Stimulated activated CD4-positive, alpha-beta T cell treated with anti-CD3 and anti-CD28 coated beads, TNF-alpha, amount 100 ng/mL, for 4 hours (primary cell): Measurements from ENCODE around the gene CD164L2.

ENCODE experiments used
- DNase-seq, 3 experiments: peaks; one replicate each; pipeline ENCODE4 v3.0.0-alpha.2; 2020; ENCODE audit warnings: low read depth in 3 of 3

The CD164L2 gene

DNA sequence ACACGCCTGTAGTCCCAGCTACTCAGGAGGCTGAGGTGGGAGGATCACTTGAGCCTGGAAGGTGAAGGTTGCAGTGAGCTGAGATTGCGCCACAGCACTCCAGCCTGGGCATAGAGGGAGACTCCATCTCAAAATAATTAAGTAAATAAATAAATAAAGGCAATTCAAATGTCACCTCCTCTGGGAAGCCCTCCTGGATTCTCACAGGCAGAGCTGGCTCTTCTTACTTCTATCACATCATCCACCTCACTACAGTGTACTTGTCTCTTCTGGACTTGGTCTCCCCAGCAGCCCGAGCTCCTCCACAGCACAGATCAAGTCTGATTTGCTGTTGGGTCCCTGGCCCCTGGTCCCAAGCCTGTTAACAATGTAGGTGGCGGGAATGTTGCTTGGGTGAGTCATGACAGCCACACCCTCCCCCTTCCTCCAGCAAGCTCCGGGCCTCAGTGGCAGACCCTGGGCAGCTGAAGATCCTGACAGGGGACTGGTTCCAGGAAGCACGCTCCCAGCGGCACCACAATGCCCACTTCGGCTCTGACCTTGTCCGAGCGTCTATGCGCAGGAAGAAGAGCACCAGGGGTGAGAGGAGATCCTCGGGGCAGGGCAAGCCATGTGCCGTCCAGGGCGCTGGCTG lies 36.0 kb downstream of the CD164L2 start:
- DNase-seq: no peak

DNA sequence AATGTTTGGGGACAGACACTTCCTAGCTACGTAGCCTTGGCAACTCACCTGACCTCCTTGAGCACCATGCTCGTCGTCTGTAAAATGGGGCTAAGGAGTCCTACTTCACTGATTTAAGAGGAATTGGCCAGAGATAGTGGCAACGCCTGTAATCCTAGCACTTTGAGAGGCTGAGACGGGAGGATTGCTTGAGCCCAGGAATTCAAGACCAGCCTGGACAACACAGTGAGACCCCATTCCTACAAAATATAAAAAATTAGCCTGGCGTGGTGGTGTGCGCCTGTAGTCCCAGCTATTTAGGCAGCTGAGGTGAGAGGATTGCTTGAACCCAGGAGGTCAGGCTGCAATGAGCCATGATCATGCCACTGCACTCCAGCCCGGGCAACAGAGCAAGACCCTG lies 36.8 kb downstream of the CD164L2 start:
- no peak for DNase-seq

DNA sequence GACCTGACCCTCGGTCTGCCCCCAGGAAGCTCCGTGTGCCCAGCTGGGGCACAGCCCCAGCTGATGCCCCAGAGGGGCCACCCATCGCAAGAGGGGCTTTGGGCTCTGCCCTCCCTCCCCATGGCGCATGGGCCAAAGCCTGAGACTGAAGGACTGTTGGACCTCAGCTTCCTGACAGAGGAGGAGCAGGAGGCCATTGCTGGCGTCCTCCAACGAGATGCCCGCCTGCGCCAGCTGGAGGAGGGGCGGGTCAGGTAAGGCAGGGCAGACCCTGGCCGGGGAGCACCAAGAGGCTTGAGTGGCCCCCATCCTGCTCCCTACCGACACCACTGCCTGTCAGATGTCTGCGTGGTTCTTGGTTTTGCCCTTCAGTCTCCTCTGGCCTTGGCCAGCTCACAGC lies 37.9 kb downstream of the CD164L2 start:
- no peak for DNase-seq

DNA sequence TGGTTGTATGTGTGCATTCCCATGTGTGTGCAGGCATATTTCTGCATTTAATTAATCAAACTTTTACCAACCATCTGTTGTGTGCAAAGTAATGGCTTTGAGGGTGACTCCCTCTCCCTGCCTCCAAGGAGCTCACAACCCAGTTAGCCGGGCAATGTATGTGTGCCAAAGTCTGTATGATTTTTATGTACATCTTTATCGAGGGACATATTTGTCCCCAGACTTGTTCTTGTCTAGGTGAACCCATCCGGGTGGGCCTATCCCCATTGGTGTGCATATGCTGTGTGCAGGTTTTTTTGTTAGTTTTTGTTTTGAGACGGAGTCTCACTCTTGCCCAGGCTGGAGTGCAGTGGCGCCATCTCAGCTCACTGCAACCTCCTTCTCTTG lies 39.5 kb downstream of the CD164L2 start:
- DNase-seq: no peak

DNA sequence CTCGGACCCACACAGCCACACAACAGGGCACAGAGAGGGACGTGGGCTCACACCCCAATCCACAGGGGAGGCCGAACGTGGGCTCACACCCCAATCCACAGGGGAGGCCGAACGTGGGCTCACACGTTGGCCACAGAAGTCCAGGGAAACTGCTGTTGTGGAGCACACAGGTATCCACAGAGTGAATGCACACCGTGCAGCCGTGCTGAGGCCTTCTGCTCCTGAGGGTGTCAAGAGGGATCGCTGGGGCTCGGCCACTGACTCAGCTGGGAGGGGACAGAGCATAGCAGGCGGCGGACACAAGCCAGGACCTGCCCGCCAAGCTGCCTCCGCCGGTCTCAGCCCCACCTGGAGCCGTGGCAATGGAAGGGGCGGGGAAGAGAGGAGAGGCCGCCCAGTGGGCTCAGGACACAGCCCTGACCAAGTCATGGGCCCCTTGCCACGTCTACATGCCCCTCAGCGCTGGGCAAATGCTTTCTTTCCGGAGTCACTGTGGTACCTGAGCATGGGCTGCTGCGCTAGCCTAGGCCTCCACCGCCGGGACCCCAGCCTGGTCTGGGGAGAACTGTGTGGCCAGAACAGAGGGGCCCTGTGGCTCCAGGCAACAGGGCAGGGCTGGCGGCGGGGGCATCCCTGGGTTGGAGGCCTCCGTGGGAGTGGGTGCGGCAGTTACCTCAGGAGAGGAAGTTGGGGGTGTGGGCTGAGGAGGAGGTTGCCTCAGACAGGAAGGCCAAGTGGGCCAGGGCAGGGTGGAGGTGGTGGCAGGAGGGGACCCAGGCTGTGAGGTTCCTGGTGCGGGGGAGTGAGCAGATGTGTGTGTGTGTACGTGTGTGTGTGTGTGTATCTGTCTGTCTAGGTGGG lies 40.1 kb downstream of the CD164L2 start:
- peak; percentile 33 to 80 (median 67) for DNase-seq

DNA sequence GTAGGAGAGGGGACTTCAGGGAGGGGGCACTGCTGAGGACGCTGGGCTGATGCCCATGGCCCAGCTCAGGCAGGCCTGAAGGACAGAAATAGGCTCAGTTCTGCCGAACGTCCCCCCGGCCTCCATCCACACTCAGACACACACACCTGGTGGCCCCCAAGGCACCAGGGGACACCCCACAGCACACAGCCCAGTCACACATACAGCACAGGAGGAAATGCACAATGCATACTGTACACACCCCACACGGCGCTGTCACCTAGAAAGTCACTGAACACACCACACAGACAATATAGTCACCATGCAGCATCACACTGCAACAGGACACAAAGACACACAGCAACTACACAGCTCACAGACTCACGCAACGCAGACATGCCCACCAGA lies 40.7 kb downstream of the CD164L2 start:
- DNase-seq: no peak

DNA sequence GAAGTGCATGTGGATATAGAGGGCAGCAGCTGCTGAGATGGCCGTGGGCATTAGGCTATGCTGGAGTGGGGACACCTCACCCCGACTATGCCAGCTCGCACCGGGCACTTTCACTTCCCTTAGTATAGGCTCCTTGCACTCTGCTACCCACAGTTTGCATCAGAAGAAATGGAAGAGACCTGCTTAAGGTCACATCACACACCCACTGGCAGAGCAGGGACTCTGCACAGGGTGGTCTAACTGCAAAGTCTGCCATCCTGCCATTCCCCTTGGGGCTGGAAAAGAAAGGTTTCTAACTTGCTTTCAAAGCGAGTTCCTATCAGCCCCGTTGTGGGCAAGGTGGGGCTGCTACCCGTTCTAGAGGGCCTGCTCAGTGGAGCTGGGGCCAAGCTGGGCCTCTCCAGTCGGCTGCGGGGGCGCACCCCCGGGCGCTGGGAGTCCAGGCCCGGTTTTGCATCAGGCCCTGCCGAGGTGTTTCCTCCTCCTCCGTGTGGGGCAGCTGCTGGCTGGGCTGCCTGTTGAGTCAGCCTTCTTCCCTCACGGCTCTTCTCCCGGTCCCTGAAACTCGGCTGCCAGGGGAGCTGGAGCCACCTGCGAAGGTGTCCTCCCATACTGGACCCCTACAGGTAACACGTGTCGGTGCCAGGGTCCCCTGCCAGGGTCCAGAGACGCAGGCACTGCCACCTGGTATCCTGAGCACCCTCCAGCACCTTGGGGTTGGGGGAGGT lies 41.4 kb downstream of the CD164L2 start, which contains the start of gene SYTL1:
Gene SYTL1 (plus strand): TSS at position 498 of the 728 bp plus-strand sequence. CDS start 3,313 bp downstream, outside the sequence.
- DNase-seq: peak in 1 of 3 experiments; percentile 48

DNA sequence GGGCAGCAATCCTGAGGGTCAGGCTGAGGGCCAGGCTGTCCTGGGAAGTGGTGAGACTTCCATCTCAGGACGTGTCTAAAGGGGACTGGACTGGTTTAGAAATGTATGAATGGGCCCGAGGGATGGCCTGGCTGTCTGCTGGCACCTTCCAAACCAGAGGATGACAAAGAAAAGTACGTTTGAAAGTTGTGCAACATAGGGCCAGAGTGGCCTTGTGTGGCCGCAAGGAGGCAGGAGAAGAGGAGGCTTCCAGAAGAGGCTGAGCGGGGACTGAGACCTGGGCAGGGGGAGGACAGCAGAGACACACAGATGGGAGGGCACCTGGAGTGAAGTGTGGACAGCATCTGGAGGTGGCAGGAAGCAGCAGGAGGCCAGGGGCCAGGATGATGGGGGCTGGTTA lies 43.9 kb downstream of the CD164L2 start:
- no peak for DNase-seq

DNA sequence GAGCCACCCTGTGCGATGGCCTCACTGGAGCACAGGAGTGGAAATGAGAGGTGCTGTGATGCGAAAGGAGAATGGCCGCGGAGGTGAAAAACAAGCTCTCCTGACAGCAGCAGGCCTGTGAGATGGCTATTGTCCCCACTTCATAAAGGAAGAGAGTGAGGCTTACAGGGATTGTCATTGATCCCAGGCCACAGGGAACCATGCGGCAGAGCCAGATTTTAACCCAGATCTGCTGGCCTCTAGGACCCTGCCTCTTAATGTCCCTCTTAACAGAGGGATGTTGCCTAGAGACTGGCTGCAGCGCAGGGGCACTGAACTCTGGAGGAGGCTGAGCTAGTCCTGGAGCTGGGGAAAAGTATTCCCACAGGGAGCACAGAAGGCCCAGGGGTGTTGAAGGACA lies 44.4 kb downstream of the CD164L2 start:
- DNase-seq: no peak

DNA sequence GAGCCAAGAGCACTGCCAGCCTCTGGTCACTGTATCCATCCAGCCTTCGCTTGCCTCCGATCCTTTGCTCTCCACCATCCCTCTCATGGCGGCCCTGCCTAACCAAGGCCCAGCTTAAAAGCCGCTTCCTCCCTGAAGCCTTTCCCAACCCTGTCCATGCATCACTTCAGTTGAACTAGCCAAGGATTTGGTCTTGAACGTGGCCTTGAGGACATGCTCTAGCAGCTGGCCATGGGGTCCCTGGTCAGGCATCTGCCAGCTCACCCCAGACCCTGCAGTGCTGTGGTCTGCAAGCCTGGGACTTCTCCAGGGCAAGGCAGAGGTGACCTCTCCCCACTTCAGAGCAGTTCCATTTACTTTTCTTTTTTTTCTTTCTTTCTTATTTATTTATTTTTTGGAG lies 46.4 kb downstream of the CD164L2 start:
- DNase-seq: no peak

DNA sequence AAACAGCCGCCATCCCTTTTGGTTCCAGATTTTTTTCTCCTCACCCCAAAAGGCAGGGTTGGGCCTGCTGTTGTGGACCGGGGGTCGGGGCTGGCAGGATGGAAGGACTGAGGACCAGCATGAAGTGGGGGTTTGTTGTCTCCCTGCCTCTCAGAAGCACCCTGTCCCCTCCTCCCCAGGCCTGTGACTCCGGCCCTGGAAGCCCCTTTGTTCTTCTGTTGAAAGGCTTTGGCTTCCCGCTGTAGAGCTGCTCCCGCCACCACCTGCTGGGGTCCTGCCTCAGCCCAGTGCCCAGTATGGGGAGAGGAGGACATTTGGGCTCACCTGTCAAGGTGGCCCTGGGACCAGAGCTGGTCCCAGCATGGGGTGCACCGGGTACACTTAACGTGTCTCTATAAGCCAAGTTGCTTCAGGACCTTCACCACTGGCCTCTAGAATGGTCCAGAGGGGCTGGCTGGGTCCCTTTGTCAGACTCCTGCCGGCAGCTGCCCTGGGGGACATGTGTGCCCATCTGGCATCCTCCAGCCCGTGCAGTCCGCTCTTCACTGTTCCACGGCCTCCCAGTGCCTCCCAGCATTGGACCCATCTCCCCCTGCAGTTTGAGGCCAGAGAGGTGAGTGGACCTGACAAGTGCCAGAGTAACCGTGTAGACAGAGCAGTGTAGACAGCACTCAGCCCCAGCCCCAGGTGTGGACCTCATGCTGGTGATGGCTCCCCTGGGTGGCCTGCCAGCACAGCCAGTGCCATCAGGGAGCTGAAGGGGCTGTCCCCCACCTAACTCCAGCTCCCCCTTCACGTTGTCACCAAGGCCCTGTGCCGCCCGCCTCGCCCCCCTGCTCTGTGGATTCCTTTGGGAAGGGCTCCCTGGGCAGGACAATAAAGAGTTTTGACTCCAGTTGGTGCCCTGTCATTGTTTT lies 47.4 kb downstream of the CD164L2 start:
- no peak for DNase-seq

DNA sequence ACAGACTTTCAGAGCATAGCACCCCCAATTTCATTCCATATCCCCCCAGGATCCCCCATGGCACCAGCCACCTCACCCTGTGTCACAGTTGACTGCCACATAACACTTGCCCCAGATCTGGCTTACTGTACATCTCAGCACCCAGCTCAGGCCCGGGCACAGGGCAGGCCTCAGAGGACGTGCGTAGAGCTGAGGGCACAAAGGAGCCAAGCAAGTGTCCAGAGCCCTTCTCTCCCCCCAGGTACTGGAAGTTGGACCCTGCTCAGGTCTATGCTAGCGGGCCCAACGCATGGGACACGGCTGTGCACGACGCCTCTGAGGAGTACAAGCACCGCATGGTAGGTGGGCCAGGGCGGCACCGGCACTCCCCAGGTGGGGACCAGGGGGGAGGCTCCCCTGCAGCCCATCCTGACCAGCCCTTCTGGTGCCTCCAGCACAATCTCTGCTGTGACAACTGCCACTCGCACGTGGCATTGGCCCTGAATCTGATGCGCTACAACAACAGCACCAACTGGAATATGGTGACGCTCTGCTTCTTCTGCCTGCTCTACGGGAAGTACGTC lies 49.3 kb downstream of the CD164L2 start:
- DNase-seq: no peak

DNA sequence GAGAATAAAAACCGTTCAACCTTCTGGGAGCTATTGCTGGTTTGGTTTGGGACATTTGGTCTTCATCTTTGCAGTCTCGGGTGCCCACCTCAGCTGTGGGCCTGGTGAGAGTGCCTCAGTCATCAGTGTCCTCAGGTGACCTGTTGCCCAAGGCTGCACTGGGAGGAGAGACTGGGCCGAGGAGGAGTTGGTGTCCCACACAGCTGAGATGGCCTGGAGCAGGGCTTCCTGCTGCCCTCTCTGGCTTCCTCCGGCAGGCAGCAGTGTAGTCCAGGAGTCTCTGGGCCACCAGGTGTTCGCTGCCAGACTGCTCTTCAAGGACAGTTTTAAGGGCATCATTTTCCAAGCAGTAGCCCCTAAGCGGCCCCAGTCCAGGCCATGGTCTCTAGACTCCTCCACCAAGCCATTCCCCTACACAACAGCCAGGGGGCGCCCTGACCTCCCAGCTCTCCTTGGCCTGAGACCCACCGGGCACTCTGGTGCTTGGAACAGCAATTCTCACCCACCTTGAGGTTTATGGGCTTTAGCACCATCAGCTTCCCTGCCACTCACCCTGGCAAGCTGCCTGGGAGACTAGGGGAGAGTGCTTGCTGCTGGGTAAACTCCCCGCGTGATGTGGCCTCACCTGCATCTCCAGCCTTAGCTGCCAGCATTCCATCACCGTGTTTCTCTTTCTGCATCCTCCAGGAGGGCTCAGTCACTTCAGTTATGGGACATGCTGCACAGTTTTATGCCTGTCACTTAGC lies 50.4 kb downstream of the CD164L2 start:
- no peak for DNase-seq

DNA sequence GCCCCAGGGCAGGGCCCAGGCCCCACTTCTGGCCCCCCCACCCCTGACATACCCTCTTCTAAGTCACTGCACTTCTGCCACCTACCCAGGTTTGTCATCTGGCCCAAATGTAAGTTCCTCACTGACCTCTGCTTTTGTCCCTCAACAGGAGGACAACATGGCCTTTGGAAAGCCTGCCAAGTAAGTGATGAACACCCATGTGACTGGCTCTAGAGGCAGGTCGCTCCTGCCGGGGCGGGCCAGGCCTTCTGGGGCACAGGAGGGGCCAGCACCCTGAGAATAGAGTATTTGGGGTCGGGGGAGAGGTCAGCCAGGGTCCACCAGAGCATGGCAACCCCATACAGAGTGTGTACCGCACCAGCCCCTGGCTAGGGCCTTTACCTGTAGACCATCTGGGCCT lies 51.2 kb downstream of the CD164L2 start:
- no peak for DNase-seq

DNA sequence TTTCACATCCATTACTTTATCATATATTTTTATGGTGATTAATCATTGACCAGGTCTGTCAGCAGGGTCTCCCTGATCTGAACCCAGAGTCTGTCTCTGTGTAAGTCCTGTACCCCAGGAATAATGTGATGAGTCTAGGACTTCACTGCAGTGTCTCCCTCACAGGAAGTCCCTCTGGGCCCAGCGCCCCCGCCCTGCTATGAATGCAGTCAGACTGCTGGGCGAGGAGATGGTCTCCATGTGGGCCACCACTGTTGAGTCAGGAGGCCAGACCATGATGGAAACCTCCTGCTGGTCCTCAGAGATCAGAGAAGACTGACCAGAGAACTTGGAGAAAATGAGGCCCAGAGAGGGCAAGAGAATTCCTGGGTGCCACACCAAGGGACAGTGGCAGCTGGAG lies 51.7 kb downstream of the CD164L2 start:
- DNase-seq: no peak

DNA sequence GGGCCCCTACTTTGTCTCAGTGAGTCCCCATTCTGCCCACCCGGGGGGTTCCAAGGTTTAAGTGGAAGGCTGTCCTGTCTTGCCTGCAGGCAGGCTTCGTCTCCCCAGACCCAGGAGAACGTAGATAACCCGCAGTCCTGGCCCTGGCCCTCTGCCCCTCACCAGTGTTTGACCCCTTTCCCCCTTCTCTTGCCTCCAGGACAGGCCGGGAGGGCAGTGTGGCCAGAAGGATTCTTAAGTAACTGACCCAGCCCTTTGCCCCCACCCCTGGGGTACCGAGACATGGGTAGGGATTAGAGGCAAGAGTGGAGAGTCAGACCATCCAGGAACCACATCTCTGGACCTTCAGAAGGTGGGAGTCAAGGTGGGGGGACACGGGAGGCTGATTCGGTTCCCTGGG lies 52.3 kb downstream of the CD164L2 start:
- DNase-seq: no peak
